ENCODE measurements around the gene CCDC78. TPM values are rescaled to one million over a fixed set of nuclear protein-coding genes. Genes with fewer than 3 reads are reported as not detected.

The CCDC78 gene
- polyA plus RNA-seq, 1 donor from 2014 or later = 10.7 TPM

GRCh38 chr16:710500-711075 lies 15.7 kb downstream of the CCDC78 start:
- Histone ChIP-seq H3K9ac (ENCODE audit: low read length) (peak overlapping the region; percentile 94), H3K4me3 (ENCODE audit: low read length) (peak overlapping the region; percentile 70), H3K9me2 (ENCODE audit: insufficient read depth, low read length) (no peaks in the 10 kb centered on the region), H3K79me2 (replicated peaks; ENCODE audit: insufficient read depth, low read length) (peaks cover 11% of the 10 kb centered on the region), H3K27ac (ENCODE audit: low read length) (peak overlapping the region; percentile 99), H3K36me3 (ENCODE audit: insufficient read depth, low read length) (no peaks in the 10 kb centered on the region), H2AFZ (ENCODE audit: low read depth, low read length) (no peak overlapping the region), H3K9me3 (ENCODE audit: low read length) (no peaks in the 10 kb centered on the region), H4K20me1 (ENCODE audit: insufficient read depth) (no peaks in the 10 kb centered on the region), H3F3A (ENCODE audit: insufficient read depth, low read length, poor library complexity, severe bottlenecking) (peaks cover 5% of the 10 kb centered on the region), H3K4me2 (ENCODE audit: low read length) (peak overlapping the region; percentile 75), H3K27me3 (ENCODE audit: insufficient read depth, low read depth, low read length) (no peaks in the 10 kb centered on the region)
- no peak for TF ChIP-seq EZH2 (IDR thresholded peaks at IDR 0.05; ENCODE audit: borderline replicate concordance, insufficient read depth, low read length, poor library complexity, severe bottlenecking)
- no peak for TF ChIP-seq POLR2AphosphoS5 (IDR thresholded peaks at IDR 0.05)
- no peak for TF ChIP-seq MXI1 (conservative IDR thresholded peaks at IDR 0.05; ENCODE audit: poor library complexity, severe bottlenecking)
- TF ChIP-seq SMC3 (conservative IDR thresholded peaks at IDR 0.05; ENCODE audit: poor library complexity) = no peak
- TF ChIP-seq EP300 (conservative IDR thresholded peaks at IDR 0.05; ENCODE audit: poor library complexity, severe bottlenecking) = no peak
- TF ChIP-seq CTCF (IDR thresholded peaks at IDR 0.05; ENCODE audit: poor library complexity, severe bottlenecking) = no peak
- TF ChIP-seq RAD21 (conservative IDR thresholded peaks at IDR 0.05) = no peak
- no peak for TF ChIP-seq REST (IDR thresholded peaks at IDR 0.05; ENCODE audit: borderline replicate concordance)
- TF ChIP-seq TAF1 (IDR thresholded peaks at IDR 0.05; ENCODE audit: low read depth) = no peak

- Histone ChIP-seq H3K36me3 (ENCODE audit: insufficient read depth, low read length) (no peaks in the 10 kb centered on the region), H3K27ac (ENCODE audit: low read length) (peak overlapping the region; percentile 99), H3K27me3 (ENCODE audit: insufficient read depth, low read depth, low read length) (no peaks in the 10 kb centered on the region), H3K79me2 (replicated peaks; ENCODE audit: insufficient read depth, low read length) (peaks cover 14% of the 10 kb centered on the region), H2AFZ (ENCODE audit: low read depth, low read length) (no peak overlapping the region), H3K9ac (ENCODE audit: low read length) (peak overlapping the region; percentile 94), H3F3A (ENCODE audit: insufficient read depth, low read length, poor library complexity, severe bottlenecking) (peaks cover 5% of the 10 kb centered on the region), H3K9me3 (ENCODE audit: low read length) (no peaks in the 10 kb centered on the region), H3K4me2 (ENCODE audit: low read length) (peak overlapping the region; percentile 75), H3K4me3 (ENCODE audit: low read length) (peak overlapping the region; percentile 70), H3K9me2 (ENCODE audit: insufficient read depth, low read length) (no peaks in the 10 kb centered on the region), H4K20me1 (ENCODE audit: insufficient read depth) (no peaks in the 10 kb centered on the region)
- peak; percentile 49 for TF ChIP-seq SMC3 (conservative IDR thresholded peaks at IDR 0.05; ENCODE audit: poor library complexity)
- peak; percentile 81 for TF ChIP-seq POLR2AphosphoS5 (IDR thresholded peaks at IDR 0.05)
- peak; percentile 96 for TF ChIP-seq REST (IDR thresholded peaks at IDR 0.05; ENCODE audit: borderline replicate concordance)
- peak; percentile 66 for TF ChIP-seq TAF1 (IDR thresholded peaks at IDR 0.05; ENCODE audit: low read depth)
- no peak for TF ChIP-seq EZH2 (IDR thresholded peaks at IDR 0.05; ENCODE audit: borderline replicate concordance, insufficient read depth, low read length, poor library complexity, severe bottlenecking)
- peak; percentile 99 for TF ChIP-seq MXI1 (conservative IDR thresholded peaks at IDR 0.05; ENCODE audit: poor library complexity, severe bottlenecking)
- TF ChIP-seq EP300 (conservative IDR thresholded peaks at IDR 0.05; ENCODE audit: poor library complexity, severe bottlenecking) = peak; percentile 91
- TF ChIP-seq RAD21 (conservative IDR thresholded peaks at IDR 0.05) = peak; percentile 35
- peak; percentile 17 for TF ChIP-seq CTCF (IDR thresholded peaks at IDR 0.05; ENCODE audit: poor library complexity, severe bottlenecking)
Measured at GRCh38 chr16:709566-710499, 16.4 kb downstream of the CCDC78 start.

Measured in neural cell (in vitro differentiated cells).